Measurements from ENCODE around the gene DRC3. TPM values are rescaled to one million over a fixed set of nuclear protein-coding genes. Genes with fewer than 3 reads are reported as not detected.

The DRC3 gene
- total and polyA plus RNA-seq, 10 of the 15 experiments (the other 5 are each of a cell fraction or from before 2014, with no cell fraction given): 0.18 to 2.3 (median 0.60) TPM; not detected in 3

- ChIA-PET POLR2A (interaction anchor here (1.2 to 1.5 kb wide), 3 partner anchors 10 to 24 kb away, joined by 3 to 6 read pairs (median 4); no protein-coding TSS in a partner anchor), SMC1A (ENCODE audit: uncharacterized antibody, unreplicated experiment) (interaction anchor here (0.9 to 2.8 kb wide), 3 partner anchors 8 to 51 kb away, joined by 3 to 10 read pairs (median 3); no protein-coding TSS in a partner anchor), RAD21 (ENCODE audit: unreplicated experiment) (no interaction called here), CTCF (interaction anchor here (0.8 to 2.6 kb wide), 4 partner anchors 11 to 99 kb away, joined by 3 to 14 read pairs (median 4); no protein-coding TSS in a partner anchor)
- DNase-seq (ENCODE audit: low read depth, low spot score) (no peak), FAIRE-seq (no peak), ATAC-seq (no peak)
- Histone ChIP-seq H3K4me3 (no peak overlapping the region), H2AFZ (ENCODE audit: control insufficient read depth, low read depth, low read length) (no peak overlapping the region), H4K20me1 (ENCODE audit: control insufficient read depth, insufficient read depth) (no peaks in the 10 kb centered on the region; the same call in 1 of the 2 replicates), H3K79me2 (ENCODE audit: control insufficient read depth, insufficient read depth, low read length) (no peaks in the 10 kb centered on the region), H3K27me3 (replicated peaks in 1 of 2; ENCODE audit: control insufficient read depth in 2 of 2, insufficient read depth in 2 of 2, low read length in 1 of 2) (no peaks in the 10 kb centered on the region), H3K9me3 (replicated peaks; ENCODE audit: control insufficient read depth, insufficient read depth, low read length) (no peaks in the 10 kb centered on the region), H3K4me2 (ENCODE audit: control insufficient read depth, insufficient read depth) (no peak overlapping the region), H3K27ac (ENCODE audit: control insufficient read depth, insufficient read depth) (no peak overlapping the region), H3K4me1 (ENCODE audit: control insufficient read depth, insufficient read depth, low read length) (peaks cover 7% of the 10 kb centered on the region; the same call in 1 of the 2 replicates), H3K36me3 (ENCODE audit: control insufficient read depth in 2 of 2, insufficient read depth in 2 of 2, low read length in 1 of 2) (no peaks in the 10 kb centered on the region), H3K9ac (ENCODE audit: control insufficient read depth, insufficient read depth, low read length) (no peak overlapping the region)
- no TSS peak for BruUV-seq (replicated peaks)
- intact Hi-C loops (cut with micrococcal nuclease; ENCODE audit: unreplicated experiment) (loop anchor here (5.0 kb wide), 1 partner anchor 52 kb away; no protein-coding TSS in a partner anchor), in situ Hi-C loops (cut with MboI) (no loop called here)
- 85% methylated on average over 2 of the region's 2 CpGs for WGBS (ENCODE audit: insufficient coverage, insufficient replicate concordance, low lambda C conversion rate, missing lambda C conversion rate)
- TF ChIP-seq, protein P1, sequence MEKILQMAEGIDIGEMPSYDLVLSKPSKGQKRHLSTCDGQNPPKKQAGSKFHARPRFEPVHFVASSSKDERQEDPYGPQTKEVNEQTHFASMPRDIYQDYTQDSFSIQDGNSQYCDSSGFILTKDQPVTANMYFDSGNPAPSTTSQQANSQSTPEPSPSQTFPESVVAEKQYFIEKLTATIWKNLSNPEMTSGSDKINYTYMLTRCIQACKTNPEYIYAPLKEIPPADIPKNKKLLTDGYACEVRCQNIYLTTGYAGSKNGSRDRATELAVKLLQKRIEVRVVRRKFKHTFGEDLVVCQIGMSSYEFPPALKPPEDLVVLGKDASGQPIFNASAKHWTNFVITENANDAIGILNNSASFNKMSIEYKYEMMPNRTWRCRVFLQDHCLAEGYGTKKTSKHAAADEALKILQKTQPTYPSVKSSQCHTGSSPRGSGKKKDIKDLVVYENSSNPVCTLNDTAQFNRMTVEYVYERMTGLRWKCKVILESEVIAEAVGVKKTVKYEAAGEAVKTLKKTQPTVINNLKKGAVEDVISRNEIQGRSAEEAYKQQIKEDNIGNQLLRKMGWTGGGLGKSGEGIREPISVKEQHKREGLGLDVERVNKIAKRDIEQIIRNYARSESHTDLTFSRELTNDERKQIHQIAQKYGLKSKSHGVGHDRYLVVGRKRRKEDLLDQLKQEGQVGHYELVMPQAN (conservative IDR thresholded peaks at IDR 0.05): no peak
- TF ChIP-seq ETV6 (conservative IDR thresholded peaks at IDR 0.05 in 1 of 2, IDR thresholded peaks at IDR 0.05 in 1 of 2; ENCODE audit: borderline replicate concordance in 1 of 2, low read depth in 1 of 2): no peak
- no peak for TF ChIP-seq WRNIP1 (IDR thresholded peaks at IDR 0.05; ENCODE audit: borderline replicate concordance, low read depth, low read length)
- no peak for TF ChIP-seq TARDBP (IDR thresholded peaks at IDR 0.05; ENCODE audit: borderline replicate concordance)
Observed at GRCh38 chr17:17934214-17934613, 38.4 kb upstream of the DRC3 start.
